H1 (cell line): ENCODE results near the gene BCAS3. TPM values are rescaled to one million over a fixed set of nuclear protein-coding genes. Genes with fewer than 3 reads are reported as not detected.

Source experiments
- CTCF ChIA-PET: fragments of 300-600 bp; sonication (Branson Sonifier 250); formaldehyde crosslinking; loops from one replicate; lab custom pipeline; 2021; ENCODE audit not compliant: partially characterized antibody; lab: Charles Lee
- POLR2A ChIA-PET: fragments of 300-600 bp; sonication (Branson Sonifier 250); formaldehyde crosslinking; loops from one replicate; lab custom pipeline; 2021; ENCODE audit warnings: inconsistent platforms; ENCODE audit not compliant: partially characterized antibody; lab: Charles Lee
- DNase-seq, 2 experiments: peaks; one replicate each; pipeline versions ENCODE4 v3.0.0 to v3.0.0-alpha.2; 2010 to 2022; ENCODE audit warnings: low spot score in 2 of 2, low read depth in 1 of 2, mixed read lengths in 1 of 2
- FAIRE-seq: peaks from 2 replicates; lab custom pipeline; 2011; peaks lifted over from hg19 to GRCh38; lab: Jason Lieb, UNC
- H2AFZ ChIP-seq: 2 replicates; pipeline ENCODE4 v1.8.1; 2012; ENCODE audit warnings: low read length, inconsistent platforms
- H2AK5ac ChIP-seq: 2 replicates; pipeline ENCODE4 v1.6.1; 2013; ENCODE audit warnings: low read depth, low read length
- H2BK120ac ChIP-seq: replicated peaks from 2 replicates; pipeline ENCODE3; 2013; ENCODE audit warnings: low read depth, low read length, inconsistent platforms
- H2BK12ac ChIP-seq: 2 replicates; pipeline ENCODE4 v1.6.1; 2013; ENCODE audit warnings: low read depth, low read length
- H2BK15ac ChIP-seq: 2 replicates; pipeline ENCODE4 v1.6.1; 2013; ENCODE audit warnings: low read length
- H2BK20ac ChIP-seq: 2 replicates; pipeline ENCODE4 v1.6.1; 2013; ENCODE audit warnings: low read length
- H2BK5ac ChIP-seq: 2 replicates; pipeline ENCODE4 v1.6.1; 2013; ENCODE audit warnings: low read depth, low read length
- H3K14ac ChIP-seq: 2 replicates; pipeline ENCODE4 v1.6.1; 2013; ENCODE audit warnings: inconsistent platforms; ENCODE audit not compliant: insufficient read length
- H3K18ac ChIP-seq: 2 replicates; pipeline ENCODE4 v1.6.1; 2013; ENCODE audit warnings: low read length; ENCODE audit errors: extremely low read depth
- H3K23ac ChIP-seq: 2 replicates; pipeline ENCODE4 v1.6.1; 2013; ENCODE audit warnings: inconsistent platforms; ENCODE audit not compliant: insufficient read length
- H3K23me2 ChIP-seq: 2 replicates; pipeline ENCODE4 v1.6.1; 2013; ENCODE audit warnings: low read depth, low read length
- H3K27ac ChIP-seq: 2 replicates; pipeline ENCODE4 v1.6.1; 2011; ENCODE audit warnings: low read depth, low read length, inconsistent platforms
- H3K27me3 ChIP-seq, 4 experiments: replicated peaks in 1 of 4; 1 replicate in 1 of 4; 2 replicates in 3 of 4; pipeline versions ENCODE4 v1.6.1 to v1.8.1; 2011 to 2013; ENCODE audit warnings: low read length in 3 of 4, mild to moderate bottlenecking in 3 of 4, inconsistent platforms in 2 of 4, mixed read lengths in 2 of 4, moderate library complexity in 1 of 4; ENCODE audit not compliant: control insufficient read depth in 3 of 4, insufficient read depth in 3 of 4; ENCODE audit errors: extremely low read depth in 1 of 4
- H3K36me3 ChIP-seq, 4 experiments: 2 replicates each; pipeline versions ENCODE4 v1.6.1 to v1.8.1; 2011 to 2013; ENCODE audit warnings: mild to moderate bottlenecking in 4 of 4, low read length in 3 of 4, moderate library complexity in 2 of 4, control low read depth in 1 of 4, inconsistent platforms in 1 of 4; ENCODE audit not compliant: insufficient read depth in 4 of 4, control insufficient read depth in 2 of 4
- H3K4ac ChIP-seq: replicated peaks from 2 replicates; pipeline ENCODE3; 2013; ENCODE audit warnings: low read length, low read depth, mixed read lengths, inconsistent platforms; ENCODE audit not compliant: insufficient read length
- H3K4me1 ChIP-seq, 4 experiments: replicated peaks in 1 of 4; 1 replicate in 1 of 4; 2 replicates in 3 of 4; pipeline versions ENCODE4 v1.6.1 to v1.8.1; 2011 to 2013; ENCODE audit warnings: low read length in 3 of 4, inconsistent platforms in 2 of 4, mixed read lengths in 1 of 4; ENCODE audit not compliant: insufficient read depth in 4 of 4, control insufficient read depth in 3 of 4
- H3K4me2 ChIP-seq, 2 experiments: 2 replicates each; pipeline versions ENCODE4 v1.6.1 to v1.8.1; 2011 to 2013; ENCODE audit warnings: low read depth in 2 of 2, low read length in 2 of 2, control low read depth in 1 of 2, inconsistent platforms in 1 of 2, mild to moderate bottlenecking in 1 of 2; ENCODE audit not compliant: insufficient read depth in 1 of 2
- H3K4me3 ChIP-seq, 4 experiments: fragments of 200-600, 300-600 bp in 1 of 4; sonication (generic), shearing (Covaris generic), sonication (Bioruptor Twin) in 1 of 4; 2 replicates each; pipeline versions ENCODE4 v1.5.1 to v1.8.1; 2011 to 2016; ENCODE audit warnings: low read length in 4 of 4, low read depth in 3 of 4, control low read depth in 2 of 4, inconsistent platforms in 2 of 4, mild to moderate bottlenecking in 2 of 4, mixed read lengths in 1 of 4, moderate library complexity in 1 of 4; ENCODE audit not compliant: insufficient read depth in 2 of 4; ENCODE audit errors: extremely low read depth in 1 of 4
- H3K56ac ChIP-seq: replicated peaks from 2 replicates; pipeline ENCODE3; 2013; ENCODE audit warnings: low read depth, mild to moderate bottlenecking, mixed read lengths, low read length, inconsistent platforms; ENCODE audit not compliant: insufficient read length
- H3K79me1 ChIP-seq: 2 replicates; pipeline ENCODE4 v1.6.1; 2013; ENCODE audit warnings: low read depth, low read length, control low read depth
- H3K79me2 ChIP-seq, 2 experiments: 2 replicates each; pipeline versions ENCODE4 v1.6.1 to v1.8.1; 2012 to 2013; ENCODE audit warnings: low read length in 2 of 2, mild to moderate bottlenecking in 2 of 2, inconsistent platforms in 1 of 2; ENCODE audit not compliant: insufficient read depth in 2 of 2, control insufficient read depth in 1 of 2
- H3K9ac ChIP-seq, 4 experiments: replicated peaks in 1 of 4; 1 replicate in 1 of 4; 2 replicates in 3 of 4; pipeline versions ENCODE4 v1.6.1 to v1.8.1; 2011 to 2013; ENCODE audit warnings: low read depth in 3 of 4, low read length in 3 of 4, control low read depth in 2 of 4, mild to moderate bottlenecking in 2 of 4, moderate library complexity in 2 of 4, inconsistent platforms in 1 of 4; ENCODE audit errors: extremely low read depth in 1 of 4
- H3K9me3 ChIP-seq, 2 experiments: 2 replicates each; pipeline versions ENCODE4 v1.6.1 to v1.8.1; 2012 to 2013; ENCODE audit warnings: mild to moderate bottlenecking in 2 of 2, moderate library complexity in 2 of 2, control low read depth in 1 of 2, inconsistent platforms in 1 of 2, low read depth in 1 of 2, low read length in 1 of 2, mixed read lengths in 1 of 2; ENCODE audit not compliant: insufficient read depth in 2 of 2
- H4K20me1 ChIP-seq, 2 experiments: replicated peaks in 1 of 2; 2 replicates each; pipeline versions ENCODE3 to v1.8.1; 2011 to 2013; ENCODE audit warnings: inconsistent platforms in 2 of 2, low read length in 2 of 2, mild to moderate bottlenecking in 1 of 2; ENCODE audit not compliant: insufficient read depth in 2 of 2, control insufficient read depth in 1 of 2
- H4K5ac ChIP-seq: 2 replicates; pipeline ENCODE4 v1.6.1; 2013; ENCODE audit warnings: low read length, low read depth, mixed read lengths, inconsistent platforms; ENCODE audit not compliant: insufficient read length
- H4K8ac ChIP-seq: 2 replicates; pipeline ENCODE4 v1.8.0; 2013; ENCODE audit warnings: mild to moderate bottlenecking, moderate library complexity, low read length, inconsistent platforms; ENCODE audit not compliant: insufficient read depth; ENCODE audit errors: extremely low read depth
- H4K91ac ChIP-seq: replicated peaks from 2 replicates; pipeline ENCODE3; 2013; ENCODE audit warnings: low read length, mixed read lengths, inconsistent platforms; ENCODE audit not compliant: insufficient read length
- RAD21 ChIP-seq, 2 experiments: IDR thresholded peaks in 1 of 2; conservative IDR thresholded peaks in 1 of 2; 2 replicates each; pipeline ENCODE4 v1.6.1; 2011; ENCODE audit warnings: low read depth in 2 of 2, low read length in 2 of 2, improper control_type of control experiment in 1 of 2, inconsistent platforms in 1 of 2, mild to moderate bottlenecking in 1 of 2, moderate library complexity in 1 of 2
- WGBS, 2 experiments: shearing (Covaris generic) in 1 of 2; methylation state at CpG; one replicate each; pipeline versions ENCODE4 v1.1.6 to v1.1.7; 2013 to 2015; ENCODE audit warnings: low lambda C conversion rate in 2 of 2, mixed read lengths in 2 of 2, inconsistent platforms in 1 of 2, low coverage in 1 of 2, missing lambda C conversion rate in 1 of 2; ENCODE audit not compliant: insufficient replicate concordance in 2 of 2, insufficient coverage in 1 of 2, insufficient read length in 1 of 2; ENCODE audit errors: extremely low coverage in 1 of 2, missing lambda C conversion rate in 1 of 2; 5-methylcytosine and 5-hydroxymethylcytosine counted together
- polyA plus RNA-seq, 7 experiments: library from polyadenylated mRNA; depleted of rRNA in 3 of 7; stranded (reverse) in 5 of 7; unstranded in 2 of 7; fragments of >200 nt in 5 of 7; fragments of 200-250 nt in 2 of 7; gene quantifications; 1 replicate in 5 of 7; 2 replicates in 1 of 7; 4 replicates in 1 of 7; pipeline versions ENCODE4 v1.2.1 to v1.2.3, GENCODE V29; 2011 to 2013; ENCODE audit warnings: missing spikeins in 2 of 7, mixed read lengths in 2 of 7
- total RNA-seq: library from RNA; stranded (reverse); fragmentation: NEBNext Ultra II Directional; extraction: Animal tissue kit (Norgen Biotek cat#: 25700); gene quantifications from 2 replicates; pipeline ENCODE4 v1.2.1, GENCODE V29; 2021
- TF ChIP-seq, protein P1 (sequence below), 3 experiments: IDR thresholded peaks; 1 replicate in 2 of 3; 2 replicates in 1 of 3; pipeline versions ENCODE4 v1.5.1 to v1.6.1; 2011; ENCODE audit warnings: low read length in 3 of 3, mild to moderate bottlenecking in 3 of 3, inconsistent platforms in 2 of 3, low read depth in 1 of 3, moderate library complexity in 1 of 3; ENCODE audit not compliant: insufficient read depth in 1 of 3; ENCODE audit errors: control extremely low read depth in 1 of 3

The BCAS3 gene
- total and polyA plus RNA-seq, 2 of the 8 experiments (the other 6 are each of a cell fraction or from before 2014, with no cell fraction given), result 9.9 to 13.3 TPM

DNA sequence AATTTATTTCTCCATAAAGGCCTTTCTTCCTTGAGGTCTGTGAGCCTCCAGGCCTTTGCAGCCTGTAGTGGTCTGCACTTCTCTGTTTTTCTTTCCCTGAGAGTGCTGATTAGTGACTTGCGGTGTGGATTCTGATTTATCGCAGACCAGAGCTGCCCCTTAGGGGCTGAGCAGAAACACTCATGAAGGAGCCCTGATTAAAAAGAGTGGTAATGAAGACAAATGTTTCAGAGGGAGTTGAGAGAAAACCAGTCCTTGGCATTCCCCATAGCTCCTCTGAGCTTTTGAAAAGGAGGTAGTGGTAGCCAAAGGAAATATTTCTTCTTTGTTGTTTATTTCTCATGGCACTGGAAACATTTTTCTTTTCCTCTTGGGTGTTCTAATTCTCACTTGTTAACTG is 453.9 kb downstream of the BCAS3 start:
- 92% methylated on average over 2 of the region's 2 CpGs; no CpG with 5 or more reads in 1 of the 2 experiments for WGBS, 2 experiments
- H3K27ac ChIP-seq, result no peak overlapping the region
- POLR2A ChIA-PET, result no interaction called here

More for the DNA sequence above, 453.9 kb downstream of the BCAS3 start:
- Histone ChIP-seq H4K91ac (no peak overlapping the region), H3K18ac (no peak overlapping the region), H2AFZ (no peak overlapping the region), H2BK5ac (no peak overlapping the region), H2BK12ac (no peak overlapping the region), H2AK5ac (no peak overlapping the region), H3K79me1 (no peaks in the 10 kb centered on the region), H3K4me1 (no peaks in the 10 kb centered on the region), H4K20me1 (no peaks in the 10 kb centered on the region), H2BK15ac (no peak overlapping the region), H3K56ac (no peak overlapping the region), H3K27me3 (no peaks in the 10 kb centered on the region), H3K9me3 (no peaks in the 10 kb centered on the region), H3K79me2 (no peaks in the 10 kb centered on the region), H4K8ac (no peak overlapping the region), H2BK120ac (no peak overlapping the region), H3K23ac (no peak overlapping the region), H3K36me3 (no peaks in the 10 kb centered on the region), H3K4me3 (no peak overlapping the region), H4K5ac (no peak overlapping the region), H3K14ac (no peak overlapping the region), H3K4me2 (no peak overlapping the region), H3K9ac (no peak overlapping the region), H2BK20ac (no peak overlapping the region), H3K23me2 (no peaks in the 10 kb centered on the region), H3K4ac (no peak overlapping the region)
- CTCF ChIA-PET, result no interaction called here
- DNase-seq, result no peak
- FAIRE-seq, result no peak
- TF ChIP-seq, protein P1, sequence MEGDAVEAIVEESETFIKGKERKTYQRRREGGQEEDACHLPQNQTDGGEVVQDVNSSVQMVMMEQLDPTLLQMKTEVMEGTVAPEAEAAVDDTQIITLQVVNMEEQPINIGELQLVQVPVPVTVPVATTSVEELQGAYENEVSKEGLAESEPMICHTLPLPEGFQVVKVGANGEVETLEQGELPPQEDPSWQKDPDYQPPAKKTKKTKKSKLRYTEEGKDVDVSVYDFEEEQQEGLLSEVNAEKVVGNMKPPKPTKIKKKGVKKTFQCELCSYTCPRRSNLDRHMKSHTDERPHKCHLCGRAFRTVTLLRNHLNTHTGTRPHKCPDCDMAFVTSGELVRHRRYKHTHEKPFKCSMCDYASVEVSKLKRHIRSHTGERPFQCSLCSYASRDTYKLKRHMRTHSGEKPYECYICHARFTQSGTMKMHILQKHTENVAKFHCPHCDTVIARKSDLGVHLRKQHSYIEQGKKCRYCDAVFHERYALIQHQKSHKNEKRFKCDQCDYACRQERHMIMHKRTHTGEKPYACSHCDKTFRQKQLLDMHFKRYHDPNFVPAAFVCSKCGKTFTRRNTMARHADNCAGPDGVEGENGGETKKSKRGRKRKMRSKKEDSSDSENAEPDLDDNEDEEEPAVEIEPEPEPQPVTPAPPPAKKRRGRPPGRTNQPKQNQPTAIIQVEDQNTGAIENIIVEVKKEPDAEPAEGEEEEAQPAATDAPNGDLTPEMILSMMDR (IDR thresholded peaks at IDR 0.05; ENCODE audit: control extremely low read depth in 1 of 3, insufficient read depth in 1 of 3, low read depth in 1 of 3, low read length in 3 of 3), result no peak
- 0 out of 4 replicates have a peak, but pooled peaks of 1 of the 2 experiments have one; percentile 3 for TF ChIP-seq RAD21 (IDR thresholded peaks at IDR 0.05 in 1 of 2, conservative IDR thresholded peaks at IDR 0.05 in 1 of 2; ENCODE audit: low read depth in 2 of 2, low read length in 2 of 2)
